ENCODE measurements around the gene PLEKHJ1. TPM values are rescaled to one million over a fixed set of nuclear protein-coding genes. Genes with fewer than 3 reads are reported as not detected.

The PLEKHJ1 gene
- total and polyA plus RNA-seq, 2 of the 13 experiments (the other 11 are each of a cell fraction or from before 2014, with no cell fraction given), result 70.5 to 130 TPM

DNA sequence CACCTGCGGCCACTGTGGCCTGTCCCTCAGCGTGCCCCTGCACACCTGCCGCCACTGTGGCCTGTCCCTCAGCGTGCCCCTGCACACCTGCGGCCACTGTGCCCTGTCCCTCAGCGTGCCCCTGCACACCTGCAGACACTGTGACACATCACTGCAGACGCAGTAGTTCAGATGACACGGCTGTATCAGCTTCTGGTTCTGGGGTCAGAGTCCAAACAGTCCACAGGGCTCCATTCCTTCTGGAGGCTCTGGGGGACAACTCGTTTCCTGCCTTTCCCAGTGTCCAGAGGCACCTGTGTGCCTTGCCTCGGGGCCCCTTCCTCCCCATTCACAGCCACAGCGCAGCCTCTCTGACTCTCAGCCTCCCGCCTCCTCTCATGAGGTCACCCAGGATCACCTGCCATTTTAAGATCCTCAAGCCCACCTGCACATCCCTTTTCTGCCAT lies 6.0 kb upstream of the PLEKHJ1 start (continued):
- TF ChIP-seq, protein P1, sequence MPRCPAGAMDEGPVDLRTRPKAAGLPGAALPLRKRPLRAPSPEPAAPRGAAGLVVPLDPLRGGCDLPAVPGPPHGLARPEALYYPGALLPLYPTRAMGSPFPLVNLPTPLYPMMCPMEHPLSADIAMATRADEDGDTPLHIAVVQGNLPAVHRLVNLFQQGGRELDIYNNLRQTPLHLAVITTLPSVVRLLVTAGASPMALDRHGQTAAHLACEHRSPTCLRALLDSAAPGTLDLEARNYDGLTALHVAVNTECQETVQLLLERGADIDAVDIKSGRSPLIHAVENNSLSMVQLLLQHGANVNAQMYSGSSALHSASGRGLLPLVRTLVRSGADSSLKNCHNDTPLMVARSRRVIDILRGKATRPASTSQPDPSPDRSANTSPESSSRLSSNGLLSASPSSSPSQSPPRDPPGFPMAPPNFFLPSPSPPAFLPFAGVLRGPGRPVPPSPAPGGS (CRISPR knock-in tag; IDR thresholded peaks at IDR 0.05), result peak; percentile 57; the same call in 1 of the 2 replicates
- TF ChIP-seq ATM (IDR thresholded peaks at IDR 0.05; ENCODE audit: borderline replicate concordance) (no peak), ZFP37 (CRISPR knock-in tag; IDR thresholded peaks at IDR 0.05; ENCODE audit: borderline replicate concordance) (no peak), MED8 (CRISPR knock-in tag; IDR thresholded peaks at IDR 0.05; ENCODE audit: insufficient replicate concordance) (no peak), ZNF138 (CRISPR knock-in tag; IDR thresholded peaks at IDR 0.05; ENCODE audit: low read depth) (no peak), THYN1 (CRISPR knock-in tag; IDR thresholded peaks at IDR 0.05; ENCODE audit: borderline replicate concordance, low read depth) (no peak), NR2F2 (IDR thresholded peaks at IDR 0.05; ENCODE audit: borderline replicate concordance, low read depth) (no peak), ZNF20 (CRISPR knock-in tag; IDR thresholded peaks at IDR 0.05) (no peak), ZNF879 (CRISPR knock-in tag; IDR thresholded peaks at IDR 0.05) (no peak), NR2F1 (CRISPR knock-in tag; IDR thresholded peaks at IDR 0.05) (no peak), MIER3 (CRISPR knock-in tag; IDR thresholded peaks at IDR 0.05; ENCODE audit: borderline replicate concordance) (no peak), ISX (CRISPR knock-in tag; conservative IDR thresholded peaks at IDR 0.05) (no peak), SP1 (IDR thresholded peaks at IDR 0.05) (no peak), SP1 (CRISPR knock-in tag; IDR thresholded peaks at IDR 0.05) (no peak), SETDB1 (CRISPR knock-in tag; IDR thresholded peaks at IDR 0.05; ENCODE audit: borderline replicate concordance) (no peak), ZSCAN22 (CRISPR knock-in tag; IDR thresholded peaks at IDR 0.05) (no peak), GATAD2A (CRISPR knock-in tag; IDR thresholded peaks at IDR 0.05) (peak; percentile 74)
- TF ChIP-seq, protein P2, sequence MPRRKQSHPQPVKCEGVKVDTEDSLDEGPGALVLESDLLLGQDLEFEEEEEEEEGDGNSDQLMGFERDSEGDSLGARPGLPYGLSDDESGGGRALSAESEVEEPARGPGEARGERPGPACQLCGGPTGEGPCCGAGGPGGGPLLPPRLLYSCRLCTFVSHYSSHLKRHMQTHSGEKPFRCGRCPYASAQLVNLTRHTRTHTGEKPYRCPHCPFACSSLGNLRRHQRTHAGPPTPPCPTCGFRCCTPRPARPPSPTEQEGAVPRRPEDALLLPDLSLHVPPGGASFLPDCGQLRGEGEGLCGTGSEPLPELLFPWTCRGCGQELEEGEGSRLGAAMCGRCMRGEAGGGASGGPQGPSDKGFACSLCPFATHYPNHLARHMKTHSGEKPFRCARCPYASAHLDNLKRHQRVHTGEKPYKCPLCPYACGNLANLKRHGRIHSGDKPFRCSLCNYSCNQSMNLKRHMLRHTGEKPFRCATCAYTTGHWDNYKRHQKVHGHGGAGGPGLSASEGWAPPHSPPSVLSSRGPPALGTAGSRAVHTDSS (CRISPR knock-in tag; conservative IDR thresholded peaks at IDR 0.05), result no peak
- TF ChIP-seq, protein P3, sequence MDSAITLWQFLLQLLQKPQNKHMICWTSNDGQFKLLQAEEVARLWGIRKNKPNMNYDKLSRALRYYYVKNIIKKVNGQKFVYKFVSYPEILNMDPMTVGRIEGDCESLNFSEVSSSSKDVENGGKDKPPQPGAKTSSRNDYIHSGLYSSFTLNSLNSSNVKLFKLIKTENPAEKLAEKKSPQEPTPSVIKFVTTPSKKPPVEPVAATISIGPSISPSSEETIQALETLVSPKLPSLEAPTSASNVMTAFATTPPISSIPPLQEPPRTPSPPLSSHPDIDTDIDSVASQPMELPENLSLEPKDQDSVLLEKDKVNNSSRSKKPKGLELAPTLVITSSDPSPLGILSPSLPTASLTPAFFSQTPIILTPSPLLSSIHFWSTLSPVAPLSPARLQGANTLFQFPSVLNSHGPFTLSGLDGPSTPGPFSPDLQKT (CRISPR knock-in tag; IDR thresholded peaks at IDR 0.05; ENCODE audit: borderline replicate concordance), result no peak
- TF ChIP-seq, protein P4, sequence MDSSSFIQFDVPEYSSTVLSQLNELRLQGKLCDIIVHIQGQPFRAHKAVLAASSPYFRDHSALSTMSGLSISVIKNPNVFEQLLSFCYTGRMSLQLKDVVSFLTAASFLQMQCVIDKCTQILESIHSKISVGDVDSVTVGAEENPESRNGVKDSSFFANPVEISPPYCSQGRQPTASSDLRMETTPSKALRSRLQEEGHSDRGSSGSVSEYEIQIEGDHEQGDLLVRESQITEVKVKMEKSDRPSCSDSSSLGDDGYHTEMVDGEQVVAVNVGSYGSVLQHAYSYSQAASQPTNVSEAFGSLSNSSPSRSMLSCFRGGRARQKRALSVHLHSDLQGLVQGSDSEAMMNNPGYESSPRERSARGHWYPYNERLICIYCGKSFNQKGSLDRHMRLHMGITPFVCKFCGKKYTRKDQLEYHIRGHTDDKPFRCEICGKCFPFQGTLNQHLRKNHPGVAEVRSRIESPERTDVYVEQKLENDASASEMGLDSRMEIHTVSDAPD (CRISPR knock-in tag; IDR thresholded peaks at IDR 0.05), result no peak
- TF ChIP-seq, protein P5, sequence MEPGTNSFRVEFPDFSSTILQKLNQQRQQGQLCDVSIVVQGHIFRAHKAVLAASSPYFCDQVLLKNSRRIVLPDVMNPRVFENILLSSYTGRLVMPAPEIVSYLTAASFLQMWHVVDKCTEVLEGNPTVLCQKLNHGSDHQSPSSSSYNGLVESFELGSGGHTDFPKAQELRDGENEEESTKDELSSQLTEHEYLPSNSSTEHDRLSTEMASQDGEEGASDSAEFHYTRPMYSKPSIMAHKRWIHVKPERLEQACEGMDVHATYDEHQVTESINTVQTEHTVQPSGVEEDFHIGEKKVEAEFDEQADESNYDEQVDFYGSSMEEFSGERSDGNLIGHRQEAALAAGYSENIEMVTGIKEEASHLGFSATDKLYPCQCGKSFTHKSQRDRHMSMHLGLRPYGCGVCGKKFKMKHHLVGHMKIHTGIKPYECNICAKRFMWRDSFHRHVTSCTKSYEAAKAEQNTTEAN (CRISPR knock-in tag; conservative IDR thresholded peaks at IDR 0.05), result peak; percentile 97
- TF ChIP-seq, protein P6, sequence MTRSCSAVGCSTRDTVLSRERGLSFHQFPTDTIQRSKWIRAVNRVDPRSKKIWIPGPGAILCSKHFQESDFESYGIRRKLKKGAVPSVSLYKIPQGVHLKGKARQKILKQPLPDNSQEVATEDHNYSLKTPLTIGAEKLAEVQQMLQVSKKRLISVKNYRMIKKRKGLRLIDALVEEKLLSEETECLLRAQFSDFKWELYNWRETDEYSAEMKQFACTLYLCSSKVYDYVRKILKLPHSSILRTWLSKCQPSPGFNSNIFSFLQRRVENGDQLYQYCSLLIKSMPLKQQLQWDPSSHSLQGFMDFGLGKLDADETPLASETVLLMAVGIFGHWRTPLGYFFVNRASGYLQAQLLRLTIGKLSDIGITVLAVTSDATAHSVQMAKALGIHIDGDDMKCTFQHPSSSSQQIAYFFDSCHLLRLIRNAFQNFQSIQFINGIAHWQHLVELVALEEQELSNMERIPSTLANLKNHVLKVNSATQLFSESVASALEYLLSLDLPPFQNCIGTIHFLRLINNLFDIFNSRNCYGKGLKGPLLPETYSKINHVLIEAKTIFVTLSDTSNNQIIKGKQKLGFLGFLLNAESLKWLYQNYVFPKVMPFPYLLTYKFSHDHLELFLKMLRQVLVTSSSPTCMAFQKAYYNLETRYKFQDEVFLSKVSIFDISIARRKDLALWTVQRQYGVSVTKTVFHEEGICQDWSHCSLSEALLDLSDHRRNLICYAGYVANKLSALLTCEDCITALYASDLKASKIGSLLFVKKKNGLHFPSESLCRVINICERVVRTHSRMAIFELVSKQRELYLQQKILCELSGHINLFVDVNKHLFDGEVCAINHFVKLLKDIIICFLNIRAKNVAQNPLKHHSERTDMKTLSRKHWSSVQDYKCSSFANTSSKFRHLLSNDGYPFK (CRISPR knock-in tag; IDR thresholded peaks at IDR 0.05; ENCODE audit: borderline replicate concordance), result no peak
